Nephron (organoid): ENCODE results near the gene ANAPC2.

ENCODE experiments used
- H3K27ac Mint-ChIP-seq, 3 experiments: 2 replicates each; pipeline ENCODE4 v1.8.0; 2020; ENCODE audit warnings: mixed read lengths in 3 of 3, mild to moderate bottlenecking in 2 of 3, moderate library complexity in 1 of 3
- H3K27me3 Mint-ChIP-seq: 2 replicates; pipeline ENCODE4 v1.8.0; 2021; ENCODE audit warnings: low read depth, mild to moderate bottlenecking, moderate library complexity, mixed read lengths
- H3K36me3 Mint-ChIP-seq: 2 replicates; pipeline ENCODE4 v1.8.0; 2020; ENCODE audit warnings: low read depth, mixed read lengths
- H3K4me1 Mint-ChIP-seq: 2 replicates; pipeline ENCODE4 v1.8.0; 2020; ENCODE audit warnings: mixed read lengths
- H3K4me3 Mint-ChIP-seq, 3 experiments: 2 replicates each; pipeline ENCODE4 v1.8.0; 2020; ENCODE audit warnings: mild to moderate bottlenecking in 3 of 3, mixed read lengths in 3 of 3, moderate library complexity in 2 of 3
- H3K9me3 Mint-ChIP-seq: 2 replicates; pipeline ENCODE4 v1.8.0; 2020; ENCODE audit warnings: mixed read lengths
- CTCF ChIP-seq, 3 experiments: fragments of 200-600 bp; sonication (generic); IDR thresholded peaks; one replicate each; pipeline ENCODE4 v1.5.0; 2021; ENCODE audit warnings: antibody characterized with exemption in 3 of 3; ENCODE audit not compliant: unreplicated experiment in 3 of 3

Gene ANAPC2

DNA sequence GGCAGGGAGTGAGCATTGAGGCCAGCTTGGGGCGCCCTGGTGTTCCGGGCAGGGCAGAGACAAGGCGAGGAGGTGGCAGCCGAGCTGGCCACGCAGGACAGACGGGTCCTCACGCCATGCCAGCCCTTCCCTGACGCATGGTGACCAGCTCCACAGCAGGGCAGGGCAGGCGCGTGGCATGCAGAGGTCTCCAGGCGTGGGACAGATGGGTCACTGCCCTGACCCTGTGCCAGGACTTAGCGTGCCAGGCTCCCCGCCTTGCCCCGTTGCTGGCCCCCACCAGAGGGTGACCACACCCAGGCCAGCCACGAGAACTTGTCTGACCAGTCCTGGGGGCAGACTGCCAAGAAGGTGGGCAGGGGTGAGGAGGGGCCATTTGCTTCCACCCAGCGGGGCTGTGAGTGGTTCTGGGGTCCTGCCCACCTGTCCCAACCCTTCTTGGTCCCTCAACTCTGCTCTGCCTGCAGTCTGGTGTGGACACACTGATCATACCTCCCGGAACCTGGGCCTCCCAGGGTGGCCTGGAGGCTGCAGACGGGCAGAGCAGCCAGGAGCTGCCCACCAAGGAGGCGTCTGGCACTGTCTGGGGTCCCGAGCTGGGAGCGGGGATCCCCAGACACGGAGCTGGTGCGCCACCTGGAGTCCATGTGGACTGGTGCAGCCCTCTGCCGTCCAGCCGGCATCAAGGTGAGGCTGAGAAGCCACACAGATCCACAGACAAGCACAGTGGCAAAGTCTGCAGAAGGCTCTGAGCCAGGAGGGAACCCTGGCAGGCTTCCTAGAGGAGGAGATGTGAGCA lies 38.9 kb upstream of the ANAPC2 start, which contains the start of gene RNF224:
TSS of gene RNF224 (plus strand) at position 449 of the 799 bp plus-strand sequence. CDS start 834 bp downstream, outside the sequence.
- peak; percentile 85 to 89 (median 85) for TF ChIP-seq CTCF (IDR thresholded peaks at IDR 0.05; ENCODE audit: unreplicated experiment in 3 of 3)
- H3K36me3 Mint-ChIP-seq = no peaks in the 10 kb centered on the region
- H3K4me1 Mint-ChIP-seq = peaks cover 5% of the 10 kb centered on the region
- H3K9me3 Mint-ChIP-seq = no peaks in the 10 kb centered on the region
- peaks cover 4% of the 10 kb centered on the region for H3K27me3 Mint-ChIP-seq
- peak within 1 kb of the TSS; percentile 41 to 65 (median 46) for H3K27ac Mint-ChIP-seq
- H3K4me3 Mint-ChIP-seq = peak within 1 kb of the TSS; percentile 24 to 59 (median 44)

DNA sequence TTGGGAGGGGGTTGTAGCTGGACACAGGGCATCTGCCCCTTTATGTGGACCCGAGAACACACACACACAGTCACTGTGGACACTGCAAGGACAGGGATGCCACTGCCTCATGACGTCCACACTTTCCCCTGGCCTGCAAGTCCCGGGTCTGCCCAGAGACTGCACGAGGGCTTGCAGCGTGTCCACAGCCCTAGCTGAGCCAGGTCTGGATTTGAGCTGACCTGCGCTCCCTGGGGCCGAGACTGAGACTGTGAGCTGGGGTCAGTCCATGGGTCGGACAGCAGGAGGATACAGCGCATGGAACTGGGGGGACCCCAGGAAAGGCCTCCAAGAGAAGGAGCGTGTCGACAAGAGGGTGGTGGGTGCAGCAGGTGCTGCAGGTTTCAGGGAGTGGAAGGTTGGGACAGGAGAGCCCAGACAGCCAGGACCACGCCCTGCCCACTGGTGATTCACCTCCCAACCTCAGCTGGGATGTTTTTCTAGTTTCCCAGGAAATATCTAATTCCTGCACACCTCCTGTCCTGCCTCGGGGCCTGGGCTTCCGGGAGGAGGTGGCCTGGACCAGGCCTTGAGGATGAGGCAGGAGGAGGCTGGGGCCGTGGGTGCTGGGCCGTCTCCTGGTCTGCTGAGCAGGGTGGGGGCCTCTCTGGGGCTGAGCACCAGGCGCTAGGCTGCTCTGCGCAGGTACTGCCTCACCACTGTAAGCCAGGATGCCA lies 38.1 kb upstream of the ANAPC2 start:
- peaks cover 4% of the 10 kb centered on the region for H3K27me3 Mint-ChIP-seq
- peaks cover 5% of the 10 kb centered on the region for H3K4me1 Mint-ChIP-seq
- no peaks in the 10 kb centered on the region for H3K36me3 Mint-ChIP-seq
- H3K9me3 Mint-ChIP-seq = no peaks in the 10 kb centered on the region
- peak overlapping the region in 1 of 3 experiments; percentile 37 for H3K4me3 Mint-ChIP-seq
- TF ChIP-seq CTCF (IDR thresholded peaks at IDR 0.05; ENCODE audit: unreplicated experiment in 3 of 3) = no peak
- H3K27ac Mint-ChIP-seq = no peak overlapping the region

DNA sequence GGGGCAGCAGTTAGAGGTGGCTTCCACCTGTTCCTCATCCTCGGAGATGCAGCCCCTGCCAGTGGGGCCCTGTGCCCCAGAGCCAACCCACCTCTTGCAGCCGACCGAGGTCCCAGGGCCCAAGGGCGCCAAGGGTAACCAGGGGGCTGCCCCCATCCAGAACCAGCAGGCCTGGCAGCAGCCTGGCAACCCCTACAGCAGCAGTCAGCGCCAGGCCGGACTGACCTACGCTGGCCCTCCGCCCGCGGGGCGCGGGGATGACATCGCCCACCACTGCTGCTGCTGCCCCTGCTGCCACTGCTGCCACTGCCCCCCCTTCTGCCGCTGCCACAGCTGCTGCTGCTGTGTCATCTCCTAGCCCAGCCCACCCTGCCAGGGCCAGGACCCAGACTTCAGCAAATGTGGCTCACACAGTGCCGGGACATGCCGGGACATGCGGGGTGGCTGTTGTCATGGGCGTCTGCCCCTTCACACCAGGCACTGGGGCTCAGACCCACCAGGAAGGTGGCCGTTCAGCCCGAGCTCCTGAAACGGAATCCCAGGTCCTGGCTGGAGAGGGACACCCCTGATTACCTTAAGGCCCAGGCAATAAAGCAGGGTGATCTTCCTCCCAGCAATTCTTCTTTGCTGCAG lies 37.5 kb upstream of the ANAPC2 start:
- H3K27me3 Mint-ChIP-seq = peaks cover 4% of the 10 kb centered on the region
- peaks cover 5% of the 10 kb centered on the region for H3K4me1 Mint-ChIP-seq
- TF ChIP-seq CTCF (IDR thresholded peaks at IDR 0.05; ENCODE audit: unreplicated experiment in 3 of 3) = no peak

GRCh38 chr9:137224830-137225694 lies 36.7 kb upstream of the ANAPC2 start, which contains the start of gene CYSRT1:
TSS of gene CYSRT1 (plus strand) at chr9:137225174. CDS start at chr9:137225622, 448 bp downstream.
- H3K27ac Mint-ChIP-seq = peak within 1 kb of the TSS in 1 of 3 experiments; percentile 76
- peaks cover 5% of the 10 kb centered on the region for H3K4me1 Mint-ChIP-seq
- TF ChIP-seq CTCF (IDR thresholded peaks at IDR 0.05; ENCODE audit: unreplicated experiment in 3 of 3) = no peak
- H3K9me3 Mint-ChIP-seq = no peaks in the 10 kb centered on the region
- peaks cover 4% of the 10 kb centered on the region for H3K27me3 Mint-ChIP-seq
- H3K36me3 Mint-ChIP-seq = no peaks in the 10 kb centered on the region
- H3K4me3 Mint-ChIP-seq = peak within 1 kb of the TSS; percentile 84

More for the DNA sequence above, 37.5 kb upstream of the ANAPC2 start:
- Mint-ChIP-seq H3K9me3 (no peaks in the 10 kb centered on the region), H3K36me3 (no peaks in the 10 kb centered on the region), H3K27ac (no peak overlapping the region), H3K4me3 (peak overlapping the region in 2 of 3 experiments; percentile 37 to 44)
